NT2/D1 (cell line): ENCODE data around the gene CDYL2.

Source experiments
- DNase-seq: peaks from one replicate; pipeline ENCODE4 v3.0.0-alpha.2; 2011; ENCODE audit warnings: low read depth, low spot score
- H3K27me3 ChIP-seq: 2 replicates; pipeline ENCODE4 v1.6.0; 2011; ENCODE audit warnings: mild to moderate bottlenecking; ENCODE audit not compliant: insufficient read length, insufficient read depth
- H3K36me3 ChIP-seq: 2 replicates; pipeline ENCODE4 v1.6.1; 2011; ENCODE audit warnings: mild to moderate bottlenecking, low read length, mixed read lengths; ENCODE audit not compliant: insufficient read depth, insufficient read length
- H3K4me1 ChIP-seq: 2 replicates; pipeline ENCODE4 v1.5.1; 2011; ENCODE audit not compliant: insufficient read depth, insufficient read length
- H3K4me3 ChIP-seq: 2 replicates; pipeline ENCODE4 v1.5.1; 2011; ENCODE audit warnings: low read depth; ENCODE audit not compliant: insufficient read length
- H3K9ac ChIP-seq: 2 replicates; pipeline ENCODE4 v1.6.0; 2011; ENCODE audit warnings: low read depth; ENCODE audit not compliant: insufficient read length
- H3K9me3 ChIP-seq: 2 replicates; pipeline ENCODE4 v1.5.1; 2011; ENCODE audit warnings: mild to moderate bottlenecking, low read length; ENCODE audit not compliant: insufficient read depth
- SUZ12 ChIP-seq: IDR thresholded peaks from 2 replicates; pipeline ENCODE4 v1.6.1; 2011; ENCODE audit not compliant: insufficient read length, insufficient read depth; ENCODE audit errors: extremely low read depth
- YY1 ChIP-seq: IDR thresholded peaks from 2 replicates; pipeline ENCODE4 v1.6.1; 2011; ENCODE audit not compliant: insufficient read length, insufficient read depth
- ZNF274 ChIP-seq: IDR thresholded peaks from 2 replicates; pipeline ENCODE4 v1.6.1; 2011; ENCODE audit warnings: mild to moderate bottlenecking, low read depth, low read length

CDYL2 gene

GRCh38 chr16:80804526-80805383, at the start of gene CDYL2:
Gene CDYL2 (minus strand): TSS chr16:80804598. CDS start chr16:80804173, 425 bp downstream.
- DNase-seq: no peak
- H3K9ac ChIP-seq: peak within 1 kb of the TSS; percentile 71

GRCh38 chr16:80852261-80852872, 48.0 kb upstream of the CDYL2 start:
- peak; percentile 39 for DNase-seq
- Histone ChIP-seq H3K27me3 (no peaks in the 10 kb centered on the region), H3K4me3 (no peak overlapping the region), H3K36me3 (no peaks in the 10 kb centered on the region), H3K9ac (no peak overlapping the region), H3K4me1 (no peaks in the 10 kb centered on the region), H3K9me3 (no peaks in the 10 kb centered on the region)
- no peak for TF ChIP-seq YY1
- TF ChIP-seq ZNF274: no peak
- TF ChIP-seq SUZ12: no peak

More at GRCh38 chr16:80804526-80805383, at the start of gene CDYL2:
- no peaks in the 10 kb centered on the region for H3K36me3 ChIP-seq
- no peaks in the 10 kb centered on the region for H3K4me1 ChIP-seq
- H3K4me3 ChIP-seq: peak within 1 kb of the TSS; percentile 65
- 0 out of 2 replicates have a peak, but pooled peaks cover 5% of the 10 kb centered on the region for H3K9me3 ChIP-seq
- TF ChIP-seq ZNF274 (no peak), YY1 (no peak), SUZ12 (no peak)
- peaks cover 25% of the 10 kb centered on the region for H3K27me3 ChIP-seq

GRCh38 chr16:80851831-80852230, 47.4 kb upstream of the CDYL2 start:
- no peak for DNase-seq
- Histone ChIP-seq H3K27me3 (no peaks in the 10 kb centered on the region), H3K9me3 (no peaks in the 10 kb centered on the region), H3K4me3 (no peak overlapping the region), H3K4me1 (no peaks in the 10 kb centered on the region), H3K9ac (no peak overlapping the region), H3K36me3 (no peaks in the 10 kb centered on the region)
- TF ChIP-seq SUZ12 (no peak), ZNF274 (no peak), YY1 (no peak)

GRCh38 chr16:80850757-80851156, 46.4 kb upstream of the CDYL2 start:
- no peak for TF ChIP-seq SUZ12
- no peak for TF ChIP-seq YY1
- no peak for TF ChIP-seq ZNF274
- Histone ChIP-seq H3K36me3 (no peaks in the 10 kb centered on the region), H3K4me3 (no peak overlapping the region), H3K4me1 (no peaks in the 10 kb centered on the region), H3K9me3 (no peaks in the 10 kb centered on the region), H3K9ac (no peak overlapping the region), H3K27me3 (no peaks in the 10 kb centered on the region)
- DNase-seq: no peak

GRCh38 chr16:80848862-80849261, 44.5 kb upstream of the CDYL2 start:
- Histone ChIP-seq H3K4me1 (no peaks in the 10 kb centered on the region), H3K9me3 (peaks cover 8% of the 10 kb centered on the region), H3K27me3 (no peaks in the 10 kb centered on the region), H3K4me3 (no peak overlapping the region), H3K9ac (no peak overlapping the region), H3K36me3 (no peaks in the 10 kb centered on the region)
- DNase-seq: no peak
- TF ChIP-seq ZNF274 (no peak), YY1 (no peak), SUZ12 (no peak)

GRCh38 chr16:80846680-80847079, 42.3 kb upstream of the CDYL2 start:
- no peaks in the 10 kb centered on the region for H3K27me3 ChIP-seq
- TF ChIP-seq ZNF274 (no peak), SUZ12 (no peak), YY1 (no peak)
- H3K9me3 ChIP-seq: peaks cover 8% of the 10 kb centered on the region
- H3K36me3 ChIP-seq: no peaks in the 10 kb centered on the region
- no peaks in the 10 kb centered on the region for H3K4me1 ChIP-seq
- DNase-seq: no peak
- H3K9ac ChIP-seq: no peak overlapping the region
- H3K4me3 ChIP-seq: no peak overlapping the region

- TF ChIP-seq ZNF274: no peak
- no peak for TF ChIP-seq SUZ12
- no peaks in the 10 kb centered on the region for H3K4me1 ChIP-seq
- no peak overlapping the region for H3K4me3 ChIP-seq
- no peaks in the 10 kb centered on the region for H3K27me3 ChIP-seq
- peaks cover 8% of the 10 kb centered on the region for H3K9me3 ChIP-seq
- H3K9ac ChIP-seq: no peak overlapping the region
- no peak for DNase-seq
- H3K36me3 ChIP-seq: no peaks in the 10 kb centered on the region
Observed at GRCh38 chr16:80846275-80846674, 41.9 kb upstream of the CDYL2 start.
